Measurements from ENCODE around the gene HAAO.

The HAAO gene

DNA sequence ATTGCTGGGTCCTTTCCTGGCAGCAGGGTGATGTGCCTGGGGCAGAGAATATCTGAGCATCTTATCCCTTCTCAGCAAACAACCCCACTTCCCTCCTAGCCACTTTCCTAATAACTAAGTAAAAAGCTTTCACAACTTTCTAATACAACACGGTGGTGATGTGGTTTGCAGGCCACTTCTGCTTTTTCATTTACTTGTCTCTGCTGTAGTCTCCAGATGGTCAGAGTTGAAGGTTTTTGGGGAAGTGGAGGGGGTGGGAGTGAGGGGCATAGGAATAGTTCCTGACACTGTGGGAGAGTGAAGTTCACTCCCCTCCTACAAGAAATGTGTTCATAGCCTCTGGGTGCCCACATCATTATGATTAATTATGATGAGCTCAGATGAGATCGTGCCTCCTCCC is 40.1 kb downstream of the HAAO start:
- TF ChIP-seq, protein P1, sequence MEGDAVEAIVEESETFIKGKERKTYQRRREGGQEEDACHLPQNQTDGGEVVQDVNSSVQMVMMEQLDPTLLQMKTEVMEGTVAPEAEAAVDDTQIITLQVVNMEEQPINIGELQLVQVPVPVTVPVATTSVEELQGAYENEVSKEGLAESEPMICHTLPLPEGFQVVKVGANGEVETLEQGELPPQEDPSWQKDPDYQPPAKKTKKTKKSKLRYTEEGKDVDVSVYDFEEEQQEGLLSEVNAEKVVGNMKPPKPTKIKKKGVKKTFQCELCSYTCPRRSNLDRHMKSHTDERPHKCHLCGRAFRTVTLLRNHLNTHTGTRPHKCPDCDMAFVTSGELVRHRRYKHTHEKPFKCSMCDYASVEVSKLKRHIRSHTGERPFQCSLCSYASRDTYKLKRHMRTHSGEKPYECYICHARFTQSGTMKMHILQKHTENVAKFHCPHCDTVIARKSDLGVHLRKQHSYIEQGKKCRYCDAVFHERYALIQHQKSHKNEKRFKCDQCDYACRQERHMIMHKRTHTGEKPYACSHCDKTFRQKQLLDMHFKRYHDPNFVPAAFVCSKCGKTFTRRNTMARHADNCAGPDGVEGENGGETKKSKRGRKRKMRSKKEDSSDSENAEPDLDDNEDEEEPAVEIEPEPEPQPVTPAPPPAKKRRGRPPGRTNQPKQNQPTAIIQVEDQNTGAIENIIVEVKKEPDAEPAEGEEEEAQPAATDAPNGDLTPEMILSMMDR (IDR thresholded peaks at IDR 0.05; ENCODE audit: control insufficient read depth, extremely low read depth, insufficient read depth): no peak
- DNase-seq (ENCODE audit: low read depth): no peak
- no peak overlapping the region for H3K4me3 ChIP-seq (ENCODE audit: low read depth, low read length)

DNA sequence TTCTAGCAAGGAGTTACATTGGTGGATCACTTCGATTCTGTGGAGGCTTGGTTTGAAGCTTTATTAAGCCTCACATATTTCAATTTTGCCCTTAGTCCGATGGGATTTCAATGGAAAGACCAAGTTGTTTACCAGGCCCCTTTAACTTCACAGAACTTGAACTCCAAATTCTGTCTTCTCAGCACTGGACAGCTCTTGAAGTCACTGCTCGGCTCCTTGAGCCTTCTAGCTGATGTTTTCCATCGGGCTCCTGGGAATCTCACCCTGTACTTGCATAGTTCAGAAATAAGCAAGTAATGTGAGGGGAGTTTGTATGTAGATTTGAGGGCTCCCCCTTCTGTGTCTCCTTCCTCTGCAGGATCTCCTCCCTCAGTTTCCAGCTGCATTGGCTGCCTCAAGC is 43.5 kb downstream of the HAAO start:
- DNase-seq (ENCODE audit: low read depth): no peak
- TF ChIP-seq, protein P1 (IDR thresholded peaks at IDR 0.05; ENCODE audit: control insufficient read depth, extremely low read depth, insufficient read depth): no peak
- H3K4me3 ChIP-seq (ENCODE audit: low read depth, low read length): no peak overlapping the region

- DNase-seq (ENCODE audit: low read depth): no peak
- H3K4me3 ChIP-seq (ENCODE audit: low read depth, low read length): no peak overlapping the region
- TF ChIP-seq, protein P1 (IDR thresholded peaks at IDR 0.05; ENCODE audit: control insufficient read depth, extremely low read depth, insufficient read depth): no peak
Observed at GRCh38 chr2:42747422-42747821, 45.0 kb downstream of the HAAO start.

GRCh38 chr2:42744545-42745082 is 47.8 kb downstream of the HAAO start:
- no peak for DNase-seq (ENCODE audit: low read depth)
- TF ChIP-seq, protein P1 (IDR thresholded peaks at IDR 0.05; ENCODE audit: control insufficient read depth, extremely low read depth, insufficient read depth): no peak
- no peak overlapping the region for H3K4me3 ChIP-seq (ENCODE audit: low read depth, low read length)

DNA sequence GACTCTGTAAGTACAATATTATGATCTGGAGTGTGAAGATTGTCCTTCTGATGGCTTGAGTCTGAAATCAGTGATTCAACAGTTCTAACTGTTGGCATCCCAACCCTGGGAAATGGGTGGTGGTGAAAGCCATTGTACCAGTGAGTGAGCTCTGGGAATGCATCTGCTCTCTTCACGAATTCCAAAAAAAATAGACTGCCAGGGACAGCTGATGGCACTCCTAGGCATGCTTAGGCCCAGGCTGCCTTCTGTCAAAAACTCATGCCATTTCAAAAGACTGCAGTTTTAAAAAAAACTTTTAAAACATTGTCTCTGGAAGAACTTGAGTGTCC is 48.8 kb downstream of the HAAO start:
- DNase-seq (ENCODE audit: low read depth): no peak
- TF ChIP-seq, protein P1 (IDR thresholded peaks at IDR 0.05; ENCODE audit: control insufficient read depth, extremely low read depth, insufficient read depth): no peak

DNA sequence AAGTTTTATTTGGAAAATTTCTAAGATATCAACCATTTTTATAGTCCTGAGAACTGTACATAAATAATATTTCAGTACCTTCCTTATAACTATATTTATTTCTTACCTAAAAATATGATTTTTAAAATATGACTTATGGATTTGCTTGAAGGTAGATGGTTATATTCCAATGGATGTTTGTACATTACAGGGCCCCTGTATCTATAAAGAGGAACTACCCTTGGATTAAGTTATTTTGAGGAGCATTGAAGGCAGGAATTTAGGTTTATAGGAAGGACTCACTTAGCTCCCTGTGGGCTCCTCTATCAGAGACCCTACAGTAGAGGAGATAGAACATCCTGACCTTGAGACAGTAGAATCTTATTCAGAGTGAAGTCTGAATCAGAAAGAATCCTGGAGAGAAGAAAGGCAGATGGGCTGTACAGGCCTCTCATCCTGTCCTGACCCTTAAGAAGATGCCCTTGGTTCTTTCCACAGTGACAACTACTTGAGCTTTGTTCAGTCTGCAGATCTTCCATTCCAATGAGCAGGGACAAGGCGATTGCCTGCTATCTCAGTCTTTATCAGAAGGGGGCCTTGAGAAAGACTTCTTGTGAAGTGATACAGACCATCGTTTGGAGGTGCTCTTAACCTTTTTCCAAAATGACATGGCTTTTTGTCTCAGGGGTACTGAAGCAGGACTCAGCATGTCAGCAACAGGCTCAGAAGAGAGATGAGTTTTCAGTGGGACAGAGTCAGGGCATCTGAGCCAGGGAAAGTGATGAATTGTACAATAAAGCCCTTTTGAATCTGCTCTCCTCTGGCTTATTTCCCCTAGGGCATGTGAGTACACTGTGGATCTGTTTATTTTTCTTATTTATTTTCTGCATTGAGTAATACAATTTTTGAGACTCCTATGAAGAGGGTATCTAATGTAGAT is 49.4 kb downstream of the HAAO start:
- TF ChIP-seq, protein P1 (IDR thresholded peaks at IDR 0.05; ENCODE audit: control insufficient read depth, extremely low read depth, insufficient read depth): no peak
- no peak overlapping the region for H3K4me3 ChIP-seq (ENCODE audit: low read depth, low read length)
- DNase-seq (ENCODE audit: low read depth): no peak

More for the DNA sequence above, 48.8 kb downstream of the HAAO start:
- no peak overlapping the region for H3K4me3 ChIP-seq (ENCODE audit: low read depth, low read length)

Data from LNCaP clone FGC (cell line).